BE2C (cell line): ENCODE results near the gene MYL6.

Experiments
- DNase-seq: peaks from one replicate; pipeline ENCODE4 v3.0.0-alpha.2; 2020
- H3K27me3 ChIP-seq: fragments of 250-450 bp; sonication (Bioruptor Pico); 2 replicates; pipeline ENCODE4 v1.5.1; 2020; ENCODE audit warnings: mild to moderate bottlenecking
- H3K36me3 ChIP-seq: fragments of 250-450 bp; sonication (Bioruptor Pico); 2 replicates; pipeline ENCODE4 v1.5.1; 2020; ENCODE audit warnings: mild to moderate bottlenecking
- H3K4me1 ChIP-seq: fragments of 250-450 bp; sonication (Bioruptor Pico); 2 replicates; pipeline ENCODE4 v1.5.1; 2020
- H3K4me3 ChIP-seq: 2 replicates; pipeline ENCODE4 v1.5.1; 2011; ENCODE audit warnings: low read depth, low read length
- H3K9me3 ChIP-seq: fragments of 250-450 bp; sonication (Bioruptor Pico); 2 replicates; pipeline ENCODE4 v1.5.1; 2020
- TF ChIP-seq, protein P1 (sequence below): IDR thresholded peaks from 2 replicates; pipeline ENCODE4 v1.5.1; 2012; ENCODE audit warnings: mild to moderate bottlenecking, low read depth, low read length

The MYL6 gene

GRCh38 chr12:56163533-56164344 lies 5.6 kb downstream of the MYL6 start:
- no peaks in the 10 kb centered on the region for H3K9me3 ChIP-seq
- H3K36me3 ChIP-seq, result peaks cover 74% of the 10 kb centered on the region
- no peaks in the 10 kb centered on the region; the same call in 1 of the 2 replicates for H3K27me3 ChIP-seq
- no peak overlapping the region for H3K4me3 ChIP-seq
- TF ChIP-seq, protein P1, sequence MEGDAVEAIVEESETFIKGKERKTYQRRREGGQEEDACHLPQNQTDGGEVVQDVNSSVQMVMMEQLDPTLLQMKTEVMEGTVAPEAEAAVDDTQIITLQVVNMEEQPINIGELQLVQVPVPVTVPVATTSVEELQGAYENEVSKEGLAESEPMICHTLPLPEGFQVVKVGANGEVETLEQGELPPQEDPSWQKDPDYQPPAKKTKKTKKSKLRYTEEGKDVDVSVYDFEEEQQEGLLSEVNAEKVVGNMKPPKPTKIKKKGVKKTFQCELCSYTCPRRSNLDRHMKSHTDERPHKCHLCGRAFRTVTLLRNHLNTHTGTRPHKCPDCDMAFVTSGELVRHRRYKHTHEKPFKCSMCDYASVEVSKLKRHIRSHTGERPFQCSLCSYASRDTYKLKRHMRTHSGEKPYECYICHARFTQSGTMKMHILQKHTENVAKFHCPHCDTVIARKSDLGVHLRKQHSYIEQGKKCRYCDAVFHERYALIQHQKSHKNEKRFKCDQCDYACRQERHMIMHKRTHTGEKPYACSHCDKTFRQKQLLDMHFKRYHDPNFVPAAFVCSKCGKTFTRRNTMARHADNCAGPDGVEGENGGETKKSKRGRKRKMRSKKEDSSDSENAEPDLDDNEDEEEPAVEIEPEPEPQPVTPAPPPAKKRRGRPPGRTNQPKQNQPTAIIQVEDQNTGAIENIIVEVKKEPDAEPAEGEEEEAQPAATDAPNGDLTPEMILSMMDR, result no peak
- H3K4me1 ChIP-seq, result no peaks in the 10 kb centered on the region; the same call in 1 of the 2 replicates
- DNase-seq, result no peak

- DNase-seq, result no peak
- H3K27me3 ChIP-seq, result no peaks in the 10 kb centered on the region; the same call in 1 of the 2 replicates
- H3K9me3 ChIP-seq, result no peaks in the 10 kb centered on the region
- no peak overlapping the region for H3K4me3 ChIP-seq
- no peaks in the 10 kb centered on the region; the same call in 1 of the 2 replicates for H3K4me1 ChIP-seq
- H3K36me3 ChIP-seq, result peaks cover 79% of the 10 kb centered on the region
- TF ChIP-seq, protein P1, result no peak
These were observed 6.2 kb downstream of the MYL6 start for GRCh38 chr12:56164345-56164729.

- no peak for DNase-seq
- Histone ChIP-seq H3K27me3 (no peaks in the 10 kb centered on the region; the same call in 1 of the 2 replicates), H3K36me3 (peaks cover 76% of the 10 kb centered on the region), H3K4me1 (no peaks in the 10 kb centered on the region), H3K4me3 (no peak overlapping the region), H3K9me3 (no peaks in the 10 kb centered on the region)
- TF ChIP-seq, protein P1, result no peak
These were observed 7.2 kb downstream of the MYL6 start for GRCh38 chr12:56165369-56165768.

DNA sequence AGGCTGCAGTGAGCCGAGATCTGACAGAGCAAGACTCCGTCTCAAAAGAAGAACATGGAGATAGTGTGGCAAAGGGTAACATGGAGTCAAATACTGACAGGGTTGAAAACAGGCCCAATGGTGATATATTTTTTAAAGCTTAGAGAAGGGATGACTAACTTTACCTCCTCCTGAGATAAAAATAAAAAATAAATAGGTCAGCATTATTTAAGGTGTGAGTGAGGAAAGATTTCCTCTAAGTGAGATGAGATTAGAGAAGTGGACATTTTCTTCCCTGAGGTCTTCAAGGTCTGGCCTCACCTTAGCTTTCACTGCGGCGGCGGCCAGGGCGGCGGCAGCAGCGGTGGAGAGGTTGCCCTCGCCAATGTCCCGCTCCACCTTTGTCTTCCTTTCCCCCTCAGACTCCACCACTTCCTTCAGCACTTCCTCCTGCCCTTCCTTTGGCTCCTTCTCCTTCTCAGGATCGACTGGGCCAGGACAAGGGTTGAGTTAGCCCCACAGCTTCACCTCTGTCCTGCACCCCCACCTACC lies 11.1 kb downstream of the MYL6 start:
- H3K4me1 ChIP-seq, result no peaks in the 10 kb centered on the region
- no peak for DNase-seq
- TF ChIP-seq, protein P1, result no peak
- H3K27me3 ChIP-seq, result no peaks in the 10 kb centered on the region
- H3K36me3 ChIP-seq, result peaks cover 58% of the 10 kb centered on the region
- no peak overlapping the region for H3K4me3 ChIP-seq
- no peaks in the 10 kb centered on the region for H3K9me3 ChIP-seq

DNA sequence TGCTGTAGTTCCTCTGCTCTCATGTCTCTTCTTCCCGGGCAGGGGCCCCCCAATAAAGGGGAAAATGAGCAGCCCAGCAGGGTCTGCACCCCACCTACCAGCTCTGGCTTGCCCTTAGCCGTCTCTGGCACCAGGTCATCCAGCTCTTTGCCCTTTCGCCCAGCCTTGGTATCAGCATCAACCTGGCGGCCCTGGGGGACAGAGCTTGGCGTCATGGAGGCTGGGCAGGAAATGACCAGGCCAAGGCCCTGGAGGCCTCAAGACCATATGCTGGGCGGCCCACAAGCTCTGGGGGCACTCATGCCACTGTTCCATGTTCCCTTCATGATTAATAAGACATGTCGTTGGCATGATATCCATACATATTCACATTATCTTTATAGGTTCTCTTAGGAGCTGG lies 14.7 kb downstream of the MYL6 start:
- TF ChIP-seq, protein P1, result no peak
- Histone ChIP-seq H3K4me3 (no peak overlapping the region), H3K27me3 (no peaks in the 10 kb centered on the region), H3K4me1 (no peaks in the 10 kb centered on the region), H3K9me3 (no peaks in the 10 kb centered on the region), H3K36me3 (peaks cover 52% of the 10 kb centered on the region)
- no peak for DNase-seq

- TF ChIP-seq, protein P1, result no peak
- DNase-seq, result no peak
- peaks cover 60% of the 10 kb centered on the region for H3K36me3 ChIP-seq
- H3K27me3 ChIP-seq, result no peaks in the 10 kb centered on the region
- H3K4me1 ChIP-seq, result no peaks in the 10 kb centered on the region
- no peak overlapping the region for H3K4me3 ChIP-seq
- H3K9me3 ChIP-seq, result no peaks in the 10 kb centered on the region; the same call in 1 of the 2 replicates
These were observed 20.2 kb downstream of the MYL6 start for GRCh38 chr12:56178347-56178746.
